GM12874 (cell line): ENCODE data around the gene TBX1.

Experiments used
- TF ChIP-seq, protein P1 (sequence below): IDR thresholded peaks from 2 replicates; pipeline ENCODE4 v1.5.1; 2011; ENCODE audit warnings: low read depth, mild to moderate bottlenecking, control low read depth, low read length, moderate library complexity; ENCODE audit not compliant: insufficient read depth

The TBX1 gene

DNA sequence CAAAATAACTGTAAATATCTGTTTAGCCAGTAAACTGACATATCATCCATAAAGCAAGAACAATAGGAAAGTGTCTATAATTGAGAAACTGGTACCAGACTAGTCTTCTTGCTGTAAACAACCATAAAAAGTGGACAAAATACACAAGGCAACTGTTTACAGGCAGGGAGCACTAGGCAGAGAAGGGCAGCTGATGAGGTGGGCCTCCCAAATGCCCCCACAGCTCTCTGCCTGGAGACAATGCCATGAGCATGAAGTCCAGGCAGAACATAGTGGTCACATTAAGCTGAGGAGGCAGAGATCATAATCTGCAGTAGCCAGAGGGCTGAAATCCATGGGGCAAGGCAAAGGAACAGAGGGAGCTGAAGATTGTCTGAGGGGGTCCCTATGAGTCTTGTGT is 30.7 kb downstream of the TBX1 start:
- TF ChIP-seq, protein P1, sequence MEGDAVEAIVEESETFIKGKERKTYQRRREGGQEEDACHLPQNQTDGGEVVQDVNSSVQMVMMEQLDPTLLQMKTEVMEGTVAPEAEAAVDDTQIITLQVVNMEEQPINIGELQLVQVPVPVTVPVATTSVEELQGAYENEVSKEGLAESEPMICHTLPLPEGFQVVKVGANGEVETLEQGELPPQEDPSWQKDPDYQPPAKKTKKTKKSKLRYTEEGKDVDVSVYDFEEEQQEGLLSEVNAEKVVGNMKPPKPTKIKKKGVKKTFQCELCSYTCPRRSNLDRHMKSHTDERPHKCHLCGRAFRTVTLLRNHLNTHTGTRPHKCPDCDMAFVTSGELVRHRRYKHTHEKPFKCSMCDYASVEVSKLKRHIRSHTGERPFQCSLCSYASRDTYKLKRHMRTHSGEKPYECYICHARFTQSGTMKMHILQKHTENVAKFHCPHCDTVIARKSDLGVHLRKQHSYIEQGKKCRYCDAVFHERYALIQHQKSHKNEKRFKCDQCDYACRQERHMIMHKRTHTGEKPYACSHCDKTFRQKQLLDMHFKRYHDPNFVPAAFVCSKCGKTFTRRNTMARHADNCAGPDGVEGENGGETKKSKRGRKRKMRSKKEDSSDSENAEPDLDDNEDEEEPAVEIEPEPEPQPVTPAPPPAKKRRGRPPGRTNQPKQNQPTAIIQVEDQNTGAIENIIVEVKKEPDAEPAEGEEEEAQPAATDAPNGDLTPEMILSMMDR: no peak

DNA sequence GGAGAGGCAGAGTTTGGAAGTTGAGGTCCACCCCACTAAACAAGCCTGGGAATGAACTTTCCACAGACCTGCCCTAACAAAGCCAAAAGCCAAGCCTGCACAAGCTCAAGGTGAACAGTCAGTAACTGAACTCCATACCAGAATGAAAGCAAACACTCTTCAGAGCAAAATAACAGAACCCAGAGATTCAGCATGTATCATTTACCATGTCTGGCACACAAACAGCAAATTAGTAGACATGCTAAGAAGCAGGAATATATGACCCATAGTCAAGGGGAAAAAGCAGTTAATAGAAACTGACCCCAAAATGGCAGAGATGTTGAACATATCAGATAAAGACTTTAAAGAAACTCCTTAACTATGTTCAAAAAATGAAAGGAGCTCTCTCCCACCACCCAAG is 31.3 kb downstream of the TBX1 start:
- TF ChIP-seq, protein P1: no peak

DNA sequence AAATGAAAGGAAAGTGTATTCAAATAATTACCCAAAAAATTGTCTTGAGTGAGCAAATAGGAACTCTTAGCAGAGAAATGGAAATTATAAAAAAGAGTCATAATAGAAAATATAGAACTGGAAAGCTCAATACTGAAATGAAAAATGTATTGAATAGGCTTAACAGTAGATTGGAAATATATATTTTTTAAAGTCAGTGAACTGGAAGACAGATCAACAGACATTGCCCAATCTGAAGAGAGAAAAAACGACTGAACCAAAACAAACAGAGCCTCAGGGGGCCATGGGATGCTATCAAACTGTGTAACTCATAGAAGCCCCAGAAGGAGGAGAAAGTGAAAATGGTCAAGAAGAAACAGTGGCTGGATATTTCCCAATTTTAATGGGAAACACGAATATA is 32.6 kb downstream of the TBX1 start:
- TF ChIP-seq, protein P1: no peak

DNA sequence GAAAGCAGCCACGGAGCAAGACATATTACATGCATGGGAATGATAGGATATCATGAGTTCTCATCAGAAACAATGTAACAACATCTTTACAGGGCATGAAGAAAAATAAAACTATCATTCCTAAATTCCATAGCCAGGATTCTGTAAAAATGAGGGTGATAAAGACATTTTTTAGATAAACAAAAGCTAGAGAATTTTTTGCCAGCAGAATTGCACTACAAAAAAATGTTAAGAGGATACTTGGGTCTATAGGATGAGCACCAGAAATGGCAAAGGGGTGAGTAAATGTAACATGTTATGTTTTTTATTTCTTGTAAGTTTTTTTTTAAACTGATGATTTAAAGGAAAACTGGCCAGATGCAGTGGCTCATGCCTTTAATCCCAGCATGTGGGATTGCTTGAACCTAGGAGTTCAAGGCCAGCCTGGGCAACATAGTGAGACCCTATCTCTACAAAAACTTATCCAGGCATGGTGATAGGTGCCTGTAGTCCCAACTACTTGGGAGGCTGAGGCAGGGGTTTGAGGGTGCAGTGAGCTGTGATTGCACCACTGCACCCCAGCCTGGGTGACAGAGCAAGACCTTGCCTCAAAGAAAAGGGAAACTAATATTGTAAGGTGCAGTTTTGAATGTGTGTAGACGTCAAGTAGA is 33.2 kb downstream of the TBX1 start:
- TF ChIP-seq, protein P1: no peak

DNA sequence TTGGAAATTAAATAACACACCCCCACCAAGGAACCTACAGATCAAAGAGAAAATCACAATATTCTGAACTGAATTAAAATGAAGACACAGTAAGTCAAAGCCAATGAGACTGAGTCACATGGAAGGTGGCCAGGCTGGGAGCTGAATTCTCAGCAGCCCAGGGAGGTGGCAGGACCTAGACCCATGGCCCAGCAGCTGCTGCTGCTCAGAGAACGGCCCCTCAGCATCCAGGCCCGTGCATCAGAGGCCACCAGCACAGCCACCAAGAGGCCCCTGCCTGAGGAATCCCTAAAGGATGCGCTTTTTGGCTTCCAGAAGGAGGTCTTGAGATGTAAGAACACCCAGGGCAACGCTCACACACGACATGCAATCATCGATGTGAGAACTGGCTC is 35.0 kb downstream of the TBX1 start:
- TF ChIP-seq, protein P1: no peak

DNA sequence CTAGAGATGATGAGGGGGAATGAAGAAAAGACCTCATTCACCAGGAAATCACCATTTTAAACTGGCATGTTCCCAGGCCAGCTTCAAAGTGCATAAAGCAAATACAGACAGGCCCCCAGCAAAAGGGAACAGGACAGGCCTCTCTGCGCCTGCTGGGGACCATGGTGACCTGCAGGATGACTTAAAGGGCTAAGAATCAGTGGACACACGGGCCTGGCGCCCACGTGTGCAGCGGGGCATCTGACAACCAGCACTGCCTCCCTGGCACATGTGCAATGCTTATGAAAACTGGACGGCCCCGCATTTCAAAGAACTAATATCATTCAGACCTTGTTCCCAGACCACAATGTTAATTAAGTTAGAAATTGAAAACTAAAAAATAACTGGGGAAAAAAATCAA is 35.6 kb downstream of the TBX1 start:
- TF ChIP-seq, protein P1: no peak

DNA sequence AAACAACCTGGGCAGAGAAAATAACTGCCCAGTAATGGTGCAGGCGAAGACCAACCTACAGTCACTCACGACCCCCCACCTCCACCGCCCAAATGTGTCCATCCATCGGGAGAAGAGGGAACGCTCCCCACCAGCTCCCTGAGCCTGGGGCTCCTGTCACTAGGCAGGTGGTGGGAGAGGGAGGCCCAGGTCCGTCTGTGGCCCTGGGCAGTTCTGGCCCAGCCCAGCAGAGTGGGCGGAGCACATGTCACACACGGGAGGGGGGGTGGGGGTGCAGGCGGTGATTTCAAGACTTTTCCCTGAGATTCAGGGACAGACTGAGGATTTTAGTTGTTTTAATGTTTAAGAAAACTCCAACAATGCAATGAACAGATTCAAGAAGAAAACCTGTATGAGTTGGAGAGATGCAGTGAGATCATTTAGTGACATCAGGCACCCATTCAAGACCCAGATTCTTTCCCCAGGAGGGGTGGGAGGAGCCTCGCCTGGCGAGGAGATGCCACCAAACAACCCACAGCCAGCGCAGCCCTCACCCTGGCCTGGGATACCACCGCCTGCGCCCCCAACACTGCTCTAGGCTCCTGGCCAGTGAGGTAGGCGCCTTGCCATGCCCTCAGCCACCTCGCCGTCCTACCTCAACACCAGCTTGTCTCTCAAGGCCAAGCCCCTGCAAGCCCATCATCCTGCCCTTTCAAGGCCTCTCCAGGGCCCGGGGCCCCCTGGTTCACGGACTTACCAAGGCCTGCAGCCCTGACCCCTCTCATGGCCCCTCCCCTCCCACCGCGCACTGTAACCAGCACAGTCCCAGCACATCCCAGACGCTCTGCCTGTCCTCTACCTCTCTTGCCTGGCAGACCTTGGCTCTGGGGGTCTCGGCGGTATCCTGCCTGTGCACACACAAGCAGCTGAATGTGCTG is 36.8 kb downstream of the TBX1 start:
- TF ChIP-seq, protein P1: no peak
